Raji (cell line): ENCODE measurements around the gene CDS2.

ENCODE experiments used
- POLR2A ChIP-seq: IDR thresholded peaks from 2 replicates; pipeline ENCODE4 v1.6.1; 2011; ENCODE audit warnings: low read depth, low read length, control low read depth; ENCODE audit not compliant: insufficient read depth

Gene CDS2

GRCh38 chr20:5183731-5184474 lies 57.1 kb downstream of the CDS2 start:
- TF ChIP-seq POLR2A: no peak

- no peak for TF ChIP-seq POLR2A
Observed at GRCh38 chr20:5184684-5185083, 57.9 kb downstream of the CDS2 start.

DNA sequence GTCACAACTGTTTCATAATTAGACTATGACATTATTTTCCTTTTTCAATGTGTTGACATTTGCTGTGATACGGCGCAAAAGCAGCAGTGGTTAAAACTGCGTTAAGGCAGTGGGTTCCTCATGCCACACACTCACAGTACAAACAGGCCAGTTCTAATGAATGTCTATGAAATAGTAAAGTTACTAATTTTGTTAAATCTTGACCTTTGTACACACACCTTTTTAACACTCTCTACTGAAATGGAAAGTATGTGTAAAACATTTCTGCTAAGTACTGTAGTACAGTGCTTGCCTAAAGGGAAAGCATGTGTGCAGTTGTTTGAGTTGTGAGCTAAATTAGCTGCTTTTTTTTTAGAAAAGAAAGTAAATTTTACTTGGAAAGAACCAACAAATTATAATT lies 60.3 kb downstream of the CDS2 start:
- TF ChIP-seq POLR2A: no peak

DNA sequence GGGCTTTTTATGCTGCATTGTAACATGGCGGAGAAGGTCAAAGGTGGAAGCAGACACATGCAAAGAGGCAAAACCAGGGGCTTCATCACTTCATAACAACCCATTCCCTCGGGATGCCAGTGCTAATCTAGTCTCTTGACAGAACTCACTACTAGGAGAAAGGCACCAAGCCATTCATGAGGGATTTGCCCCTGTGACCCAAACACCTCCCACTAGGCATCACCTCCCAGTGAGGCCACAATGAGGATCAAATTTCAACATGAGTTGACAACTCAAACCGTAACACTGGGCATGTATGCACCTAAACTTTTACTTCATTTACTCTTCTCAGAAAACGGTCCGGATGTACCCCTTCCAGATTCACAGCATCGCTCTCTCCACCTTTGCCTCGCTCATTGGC lies 61.9 kb downstream of the CDS2 start:
- no peak for TF ChIP-seq POLR2A

- TF ChIP-seq POLR2A: no peak
Observed at GRCh38 chr20:5189917-5190316, 63.1 kb downstream of the CDS2 start.

GRCh38 chr20:5190444-5190843 lies 63.6 kb downstream of the CDS2 start:
- TF ChIP-seq POLR2A: no peak

DNA sequence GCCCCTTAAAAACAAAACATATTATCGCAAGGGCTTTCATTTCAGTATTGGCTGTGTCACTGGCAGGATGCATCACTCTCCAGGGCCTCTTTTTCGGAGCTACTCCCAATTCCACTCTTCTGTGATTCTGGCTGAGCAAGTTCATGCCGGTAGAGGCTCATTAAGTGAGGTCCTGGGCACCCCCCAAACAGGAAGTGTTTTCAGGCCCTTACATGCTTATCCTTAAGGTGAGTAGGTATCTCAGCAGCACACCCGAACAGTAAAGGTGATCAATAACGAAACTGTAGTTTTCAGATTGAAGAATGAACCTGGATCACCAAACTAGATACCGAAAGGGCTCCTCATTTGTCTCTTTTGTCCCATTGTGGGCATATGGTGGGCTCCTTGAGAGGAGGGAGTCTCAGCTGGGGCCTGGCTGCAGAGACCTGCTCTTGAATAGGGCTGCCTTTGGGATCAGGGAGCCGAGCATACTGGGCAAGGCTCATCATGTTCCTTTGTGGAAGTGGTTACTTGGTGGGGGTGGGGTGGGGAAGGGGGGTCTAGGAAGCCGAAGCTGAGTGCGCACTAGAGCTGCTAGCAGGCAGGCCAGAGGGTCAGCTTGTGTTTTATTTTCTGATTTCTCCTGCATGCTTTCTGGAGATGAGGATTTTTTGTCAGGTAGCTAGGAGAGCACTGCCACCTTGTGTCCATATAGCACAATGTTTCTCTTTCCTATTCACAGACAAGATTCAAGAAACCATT lies 65.2 kb downstream of the CDS2 start:
- no peak for TF ChIP-seq POLR2A

GRCh38 chr20:5192570-5193431 lies 66.0 kb downstream of the CDS2 start:
- TF ChIP-seq POLR2A: no peak

DNA sequence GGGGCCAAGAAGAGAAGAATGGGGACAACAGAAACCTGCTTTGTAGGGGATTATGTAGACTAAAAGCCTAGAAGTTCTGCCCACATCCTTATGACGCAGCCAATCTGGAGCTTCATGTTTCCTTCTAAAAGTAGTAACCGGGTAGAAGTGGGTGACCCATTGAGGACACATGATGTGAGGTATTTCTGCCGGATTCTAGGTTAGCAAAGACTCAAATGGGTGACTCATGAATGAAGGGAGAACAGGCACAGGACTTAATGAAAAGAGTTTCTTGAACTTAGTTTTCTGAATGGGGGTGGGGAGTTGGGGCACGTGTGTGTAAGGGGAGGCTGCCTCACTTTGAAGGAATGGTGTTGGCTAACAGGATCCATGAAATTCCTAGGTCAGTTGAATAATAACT lies 68.8 kb downstream of the CDS2 start:
- TF ChIP-seq POLR2A: no peak

- TF ChIP-seq POLR2A: no peak
Observed at GRCh38 chr20:5196149-5196548, 69.3 kb downstream of the CDS2 start.

DNA sequence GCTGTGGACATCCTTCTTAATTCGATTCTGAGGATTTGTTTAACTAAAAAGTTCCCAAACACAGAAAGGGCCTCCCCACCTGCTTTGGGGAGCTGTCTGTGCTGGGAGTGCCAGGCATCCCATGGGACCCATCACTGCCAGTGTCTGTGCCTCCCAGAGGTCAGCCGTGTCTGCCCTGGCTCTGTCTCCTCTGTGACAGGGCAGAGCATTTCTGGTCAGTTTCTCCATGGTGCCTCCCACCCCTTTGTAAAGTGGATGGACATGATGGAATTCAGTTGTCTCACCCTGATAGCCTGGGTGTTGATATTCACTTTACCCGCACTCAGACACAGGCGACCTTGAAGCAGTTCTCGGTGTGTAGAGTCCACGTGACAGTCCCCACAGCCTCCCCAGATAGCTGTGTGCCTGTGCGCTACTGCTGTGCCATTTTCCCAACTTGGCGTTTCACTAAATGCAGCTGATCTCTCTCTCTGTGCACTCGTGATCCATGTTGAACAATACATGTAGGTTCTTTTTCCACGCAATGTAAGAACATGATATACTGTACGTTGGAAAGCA lies 70.5 kb downstream of the CDS2 start:
- TF ChIP-seq POLR2A: no peak

- TF ChIP-seq POLR2A: no peak
Observed at GRCh38 chr20:5197847-5198650, 71.2 kb downstream of the CDS2 start.

DNA sequence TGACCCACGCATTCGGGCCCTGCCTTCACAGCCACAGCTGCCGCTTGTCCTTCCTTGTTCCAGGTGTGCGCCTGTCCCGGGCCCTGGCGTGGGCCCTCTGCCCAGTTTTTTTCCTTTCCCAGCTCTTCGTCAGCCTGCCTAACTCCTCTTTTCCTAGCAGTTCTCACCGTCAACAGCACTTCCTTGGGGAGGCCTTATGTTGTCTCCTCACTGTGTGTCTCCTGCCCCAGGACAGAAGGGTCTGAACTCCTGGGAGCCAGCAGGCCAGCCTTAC lies 71.8 kb downstream of the CDS2 start:
- no peak for TF ChIP-seq POLR2A

DNA sequence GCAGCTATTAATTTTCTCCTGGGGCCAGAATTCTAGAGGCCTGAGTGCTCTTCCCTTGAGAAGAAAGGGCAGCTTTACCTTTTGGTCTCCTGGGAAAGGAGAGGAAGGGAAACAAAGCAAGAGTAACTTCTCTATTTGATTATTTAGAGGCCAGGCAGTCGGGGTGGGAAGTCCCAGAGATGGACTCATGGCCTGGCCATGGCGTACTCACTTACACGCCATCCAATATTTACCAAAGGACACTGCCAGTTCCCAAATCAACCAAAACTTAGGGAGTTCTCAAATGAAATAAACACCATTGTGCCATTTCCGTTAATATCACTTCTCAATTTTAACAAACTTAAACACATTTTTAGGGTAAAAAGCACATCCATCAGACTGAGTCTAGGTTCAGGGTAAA lies 76.6 kb downstream of the CDS2 start:
- TF ChIP-seq POLR2A: no peak
